ENCODE measurements around the gene AMER1.

GRCh38 chrX:64150775-64151174 lies 54.7 kb downstream of the AMER1 start:
- TF ChIP-seq CTCF (conservative IDR thresholded peaks at IDR 0.05; ENCODE audit: low read length) (no peak), EZH2phosphoT487 (IDR thresholded peaks at IDR 0.05; ENCODE audit: borderline replicate concordance) (no peak)

Measured in Loucy (cell line).